GM21367 (cell line): Measurements from ENCODE around the gene GIPC2.
A peak's percentile ranks its signal among the peaks of the same experiment; 100 is the strongest.

ENCODE experiments used
- ATAC-seq: cut with Tn5 transposase; IDR thresholded peaks from one replicate; pipeline ENCODE4 v1.9.1; 2021; ENCODE audit not compliant: unreplicated experiment

The GIPC2 gene

GRCh38 chr1:78143152-78143551 is 97.4 kb downstream of the GIPC2 start:
- peak; percentile 85 for ATAC-seq

DNA sequence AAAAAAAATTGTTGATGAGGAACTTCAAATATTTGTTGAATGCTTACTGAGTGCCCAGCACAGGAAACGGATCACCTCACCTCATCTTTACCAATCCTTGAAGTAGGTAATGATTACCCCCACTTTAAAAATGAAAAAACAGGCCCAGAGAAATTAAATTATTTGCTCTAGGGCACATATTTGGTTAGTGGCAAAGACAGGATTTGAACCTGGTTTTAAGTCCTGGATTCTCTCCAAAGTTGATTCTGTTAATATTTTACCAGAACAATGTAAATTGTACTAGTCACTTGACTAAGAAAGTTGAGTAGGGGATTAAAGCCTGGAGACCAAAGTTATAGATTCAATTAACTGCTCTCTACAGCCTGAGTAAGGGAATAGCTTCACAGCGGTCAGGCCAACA is 97.9 kb downstream of the GIPC2 start:
- no peak for ATAC-seq

DNA sequence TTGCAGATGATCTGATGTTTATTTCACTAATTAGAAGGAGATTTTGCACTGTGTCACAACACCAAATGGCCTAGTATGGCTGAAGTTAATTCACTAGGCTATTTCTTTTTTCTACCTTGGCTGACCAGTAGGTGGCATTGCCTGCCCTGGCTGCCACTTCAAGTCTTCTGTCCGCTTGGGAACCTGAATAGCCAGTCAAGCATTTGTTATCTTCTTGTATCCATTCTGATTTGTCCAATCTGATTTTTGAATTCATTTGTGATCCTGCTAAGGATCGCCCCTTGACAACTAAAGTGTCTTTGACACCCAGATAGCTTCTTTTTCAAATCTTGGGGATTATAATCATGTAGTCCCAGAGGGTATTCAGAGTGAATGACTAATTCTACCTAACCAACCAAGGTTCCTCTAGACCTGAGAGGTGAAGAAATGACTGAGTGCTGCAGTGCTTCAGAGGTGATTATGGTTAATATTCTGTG is 99.4 kb downstream of the GIPC2 start:
- ATAC-seq, result peak; percentile 69

- ATAC-seq, result no peak
Measured at GRCh38 chr1:78146205-78146771, 100.5 kb downstream of the GIPC2 start.

GRCh38 chr1:78147031-78147430 is 101.3 kb downstream of the GIPC2 start:
- no peak for ATAC-seq

DNA sequence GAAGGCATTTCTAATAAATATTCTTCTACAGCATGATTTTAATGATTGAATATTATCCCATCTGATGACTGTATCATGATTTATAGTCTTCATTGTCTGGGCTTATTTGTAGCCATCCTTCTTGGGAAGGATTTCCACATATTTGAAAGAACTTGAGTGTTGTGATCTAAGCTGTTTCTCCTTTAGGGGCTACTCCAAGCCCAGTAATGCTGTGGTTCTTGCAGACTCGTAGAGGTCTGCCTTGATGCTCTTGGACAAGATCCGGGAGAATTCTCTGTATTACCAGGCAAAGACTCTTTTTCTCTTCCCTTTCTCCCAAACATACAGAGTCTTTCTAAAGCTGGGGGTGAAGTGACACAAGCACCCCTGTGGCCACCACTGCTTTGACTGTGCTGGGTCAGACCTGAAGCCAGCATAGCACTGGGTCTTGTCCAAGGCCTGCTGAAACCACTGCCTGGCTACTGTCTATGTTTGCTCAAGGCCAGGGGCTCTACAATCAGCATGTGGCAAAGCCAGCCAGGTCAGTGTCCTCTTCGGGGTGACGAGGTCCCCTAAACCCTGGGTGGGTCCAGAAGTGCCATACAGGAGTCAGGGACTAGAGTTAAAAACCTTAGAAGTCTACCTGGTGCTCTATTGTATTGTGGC is 107.4 kb downstream of the GIPC2 start:
- no peak for ATAC-seq

GRCh38 chr1:78155121-78155520 is 109.4 kb downstream of the GIPC2 start:
- no peak for ATAC-seq

DNA sequence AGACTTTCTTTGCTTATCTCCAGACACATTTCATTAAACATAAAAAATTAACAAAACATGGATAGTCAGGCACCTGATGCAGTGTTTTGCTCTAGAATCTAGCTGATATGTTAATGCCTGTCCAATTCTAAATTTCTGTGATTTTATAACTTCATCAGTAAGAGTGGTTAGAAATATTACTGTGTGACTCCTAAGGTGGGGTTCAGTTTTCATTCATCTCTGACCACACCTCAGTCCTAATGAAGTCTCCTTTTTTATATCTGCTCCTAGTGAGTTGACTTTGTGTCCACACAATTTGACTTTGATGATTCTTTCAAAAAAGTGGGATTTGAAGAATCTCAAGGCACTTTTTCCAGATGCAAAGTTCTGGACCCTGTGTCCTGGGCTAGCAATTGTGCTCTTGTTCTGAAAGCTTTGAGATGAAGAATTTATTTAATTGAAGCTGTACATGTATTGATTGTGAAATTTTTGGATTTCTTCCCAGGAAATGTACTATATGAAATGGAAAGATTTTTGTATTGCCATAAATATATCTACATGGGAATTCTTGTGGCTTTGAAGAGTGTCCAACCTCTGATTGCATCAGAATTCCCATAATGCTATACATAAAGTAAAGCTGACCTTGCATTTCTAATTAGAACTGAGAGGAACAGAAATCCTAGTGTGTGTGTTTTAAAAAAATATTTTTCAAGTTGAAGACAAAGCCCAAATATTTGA is 111.2 kb downstream of the GIPC2 start:
- no peak for ATAC-seq

DNA sequence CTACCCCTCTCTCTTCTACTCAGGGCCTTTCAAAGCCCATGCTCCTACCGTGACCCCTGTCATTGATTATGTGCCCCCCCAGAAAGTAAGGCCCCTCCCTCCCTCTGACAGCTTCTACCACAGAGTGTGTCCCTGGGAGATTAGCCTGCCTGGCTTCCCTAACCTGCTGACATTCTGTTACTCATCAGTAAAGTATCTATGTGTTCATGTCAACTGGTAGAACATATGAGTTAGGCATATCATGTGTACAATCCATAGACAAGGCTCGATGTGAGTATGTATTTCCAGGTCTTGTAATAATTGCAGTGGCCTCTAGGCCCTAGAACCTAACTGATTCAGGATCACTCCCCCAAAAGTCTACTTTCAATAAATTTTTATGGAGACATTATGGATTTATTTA is 120.0 kb downstream of the GIPC2 start:
- no peak for ATAC-seq

GRCh38 chr1:78168306-78168705 is 122.5 kb downstream of the GIPC2 start:
- ATAC-seq, result no peak

GRCh38 chr1:78170859-78171258 is 125.1 kb downstream of the GIPC2 start:
- ATAC-seq, result no peak

DNA sequence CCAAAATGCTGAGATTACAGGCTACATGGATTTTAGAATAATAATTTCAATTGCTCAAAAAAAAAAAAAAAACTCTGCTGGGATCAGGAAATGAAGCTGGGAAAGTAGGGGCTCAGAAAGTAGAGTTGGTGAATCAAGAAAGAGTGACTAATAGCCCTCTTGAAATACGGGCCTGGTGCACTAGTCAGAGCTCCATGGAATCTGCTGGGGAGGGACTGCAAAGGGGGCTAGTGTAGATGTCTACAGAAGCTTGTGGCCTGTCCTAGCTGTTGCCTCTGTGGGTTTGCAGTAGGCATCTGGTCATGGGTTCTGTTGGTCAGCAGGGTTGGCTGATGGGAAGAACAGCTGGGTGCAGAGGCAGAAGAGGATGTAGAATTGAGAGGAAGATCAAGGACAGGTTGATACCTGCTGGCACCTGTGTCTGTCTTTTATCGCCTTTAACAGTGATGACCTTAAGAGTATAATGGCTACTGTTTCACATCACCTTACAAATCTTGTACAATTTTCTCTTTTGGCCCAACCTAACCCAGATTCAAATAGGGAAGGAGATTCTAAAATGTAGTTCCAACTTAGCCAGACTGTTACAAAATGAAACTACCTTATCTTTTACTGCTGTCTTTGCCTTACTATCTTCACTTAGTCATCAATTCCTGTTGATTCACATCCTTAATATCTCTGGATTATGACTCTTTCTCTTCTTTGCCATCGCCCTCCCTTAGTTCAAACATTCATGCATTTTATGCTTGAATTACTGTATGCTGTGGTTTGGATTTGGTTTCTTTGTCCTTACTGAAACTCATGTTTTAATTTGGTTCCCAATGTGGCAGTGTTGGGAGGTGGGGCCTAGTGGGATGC is 126.2 kb downstream of the GIPC2 start:
- no peak for ATAC-seq

GRCh38 chr1:78176448-78176847 is 130.7 kb downstream of the GIPC2 start:
- no peak for ATAC-seq

- ATAC-seq, result no peak
Measured at GRCh38 chr1:78177708-78178270, 132.0 kb downstream of the GIPC2 start.

DNA sequence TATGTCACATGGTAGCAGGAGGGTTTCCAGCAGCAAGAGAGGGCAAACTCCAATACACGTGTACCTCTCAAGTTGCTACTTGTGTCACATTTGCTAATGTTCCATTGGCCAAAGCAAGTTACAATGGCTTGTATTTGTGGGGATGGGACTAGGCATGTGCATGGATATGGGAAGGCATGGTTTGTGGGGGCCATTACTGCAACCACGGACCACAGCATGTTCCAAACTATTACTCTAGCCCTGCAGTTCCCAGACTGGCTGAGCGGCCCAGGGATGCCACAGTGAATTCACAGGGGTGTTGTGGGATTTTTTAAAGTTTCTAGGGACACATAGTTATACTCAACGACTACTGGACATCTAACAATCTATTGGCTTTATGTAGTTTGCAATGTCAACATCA is 133.1 kb downstream of the GIPC2 start:
- no peak for ATAC-seq

GRCh38 chr1:78184460-78185072 is 138.8 kb downstream of the GIPC2 start:
- ATAC-seq, result no peak
